GM23338 (cell line): ENCODE results near the gene ITPR3. TPM values are rescaled to one million over a fixed set of nuclear protein-coding genes. Genes with fewer than 3 reads are reported as not detected.

Experiments
- ATAC-seq: fragments of 200-7000 bp; cut with Tn5 transposase; 3 replicates; pipeline ENCODE4 v1.9.1; 2020
- DNase-seq: peaks from one replicate; pipeline ENCODE4 v3.0.0-alpha.2; 2015; ENCODE audit warnings: low spot score
- H2AFZ ChIP-seq: fragments of 200-600 bp; sonication (generic); 2 replicates; pipeline ENCODE4 v1.8.0; 2016; ENCODE audit warnings: antibody characterized with exemption, mild to moderate bottlenecking, moderate library complexity
- H3F3A ChIP-seq: fragments of 200-600 bp; sonication (generic); replicated peaks from 2 replicates; pipeline ENCODE4 v1.8.0; 2017; ENCODE audit warnings: antibody characterized with exemption, mixed run types, low read depth
- H3K27ac ChIP-seq: fragments of 200-600 bp; sonication (generic); 2 replicates; pipeline ENCODE4 v1.6.1; 2016; ENCODE audit warnings: low read depth
- H3K27me3 ChIP-seq: fragments of 200-600 bp; sonication (generic); 2 replicates; pipeline ENCODE4 v1.8.0; 2016; ENCODE audit warnings: mild to moderate bottlenecking, mixed run types, moderate library complexity; ENCODE audit not compliant: insufficient read depth
- H3K36me3 ChIP-seq: fragments of 200-600 bp; sonication (generic); 2 replicates; pipeline ENCODE4 v1.8.0; 2016; ENCODE audit warnings: mild to moderate bottlenecking; ENCODE audit not compliant: insufficient read depth
- H3K4me1 ChIP-seq: fragments of 200-600 bp; sonication (generic); 2 replicates; pipeline ENCODE4 v1.8.0; 2016; ENCODE audit warnings: mild to moderate bottlenecking, moderate library complexity; ENCODE audit not compliant: insufficient read depth
- H3K4me2 ChIP-seq: fragments of 200-600 bp; sonication (generic); 2 replicates; pipeline ENCODE4 v1.7.1; 2017; ENCODE audit warnings: mixed run types
- H3K4me3 ChIP-seq: fragments of 200-600 bp; sonication (generic); 2 replicates; pipeline ENCODE4 v1.6.1; 2016; ENCODE audit warnings: mixed run types
- H3K79me2 ChIP-seq: fragments of 200-600 bp; sonication (generic); replicated peaks from 2 replicates; pipeline ENCODE4 v1.8.0; 2017; ENCODE audit warnings: mild to moderate bottlenecking; ENCODE audit not compliant: insufficient read depth
- H3K9me2 ChIP-seq: fragments of 200-600 bp; sonication (generic); 2 replicates; pipeline ENCODE4 v1.8.0; 2017; ENCODE audit not compliant: insufficient read depth
- H4K20me1 ChIP-seq: fragments of 200-600 bp; sonication (generic); replicated peaks from 2 replicates; pipeline ENCODE4 v1.8.0; 2017; ENCODE audit warnings: mild to moderate bottlenecking; ENCODE audit not compliant: insufficient read depth
- H3K27ac Mint-ChIP-seq: 2 replicates; pipeline ENCODE4 v1.8.0; 2020; ENCODE audit warnings: inconsistent platforms, mild to moderate bottlenecking, moderate library complexity, mixed read lengths
- H3K27me3 Mint-ChIP-seq: 3 replicates; pipeline ENCODE4 v1.8.0; 2022; ENCODE audit warnings: low read depth, mild to moderate bottlenecking, moderate library complexity, mixed read lengths, inconsistent platforms; ENCODE audit not compliant: insufficient read depth, poor library complexity
- H3K36me3 Mint-ChIP-seq: 3 replicates; pipeline ENCODE4 v1.8.0; 2021; ENCODE audit warnings: low read depth, mild to moderate bottlenecking, inconsistent platforms, moderate library complexity, mixed read lengths
- H3K4me1 Mint-ChIP-seq: 3 replicates; pipeline ENCODE4 v1.8.0; 2020; ENCODE audit warnings: mild to moderate bottlenecking, inconsistent platforms, mixed read lengths
- H3K4me3 Mint-ChIP-seq: 3 replicates; pipeline ENCODE4 v1.8.0; 2021; ENCODE audit warnings: moderate library complexity, mild to moderate bottlenecking, inconsistent platforms, mixed read lengths
- H3K9me3 Mint-ChIP-seq: 3 replicates; pipeline ENCODE4 v1.8.0; 2020; ENCODE audit warnings: moderate library complexity, mild to moderate bottlenecking, inconsistent platforms, mixed read lengths
- EZH2 ChIP-seq: fragments of 200-600 bp; sonication (generic); IDR thresholded peaks from one replicate; pipeline ENCODE4 v1.8.0; 2017; ENCODE audit warnings: antibody characterized with exemption, mild to moderate bottlenecking, low read depth; ENCODE audit not compliant: unreplicated experiment
- EZH2phosphoT487 ChIP-seq: fragments of 200-600 bp; sonication (generic); IDR thresholded peaks from one replicate; pipeline ENCODE4 v1.8.1; 2018; ENCODE audit warnings: antibody characterized with exemption; ENCODE audit not compliant: unreplicated experiment
- NANOG ChIP-seq: IDR thresholded peaks from 2 replicates; pipeline ENCODE4 v1.6.1; 2016; ENCODE audit warnings: antibody characterized with exemption, borderline replicate concordance
- POLR2AphosphoS5 ChIP-seq: IDR thresholded peaks from 2 replicates; pipeline ENCODE4 v1.6.1; 2016; ENCODE audit warnings: antibody characterized with exemption, low read depth
- ZNF114 ChIP-seq: fragments of 250-450 bp; sonication (Bioruptor Pico); IDR thresholded peaks from 2 replicates; pipeline ENCODE4 v1.5.0; 2020; ENCODE audit warnings: mild to moderate bottlenecking, moderate library complexity
- ZNF331 ChIP-seq: fragments of 250-450 bp; sonication (Bioruptor Pico); IDR thresholded peaks from 2 replicates; pipeline ENCODE4 v1.5.0; 2020; ENCODE audit warnings: low read depth, mild to moderate bottlenecking, moderate library complexity
- polyA plus RNA-seq: library from polyadenylated mRNA; unstranded; fragments of >200 nt; fragmentation: Nextera tagmentation; extraction: Ambion mirVana; gene quantifications from 2 replicates; pipeline ENCODE4 v1.2.1, GENCODE V29; 2016
- total RNA-seq: library from RNA; depleted of rRNA; stranded (reverse); fragments of >200 nt; shearing (Covaris generic); gene quantifications from 2 replicates; pipeline ENCODE4 v1.2.3, GENCODE V29; 2014
- TF ChIP-seq, protein P1 (sequence below): fragments of 250-450 bp; sonication (Bioruptor Pico); IDR thresholded peaks from 2 replicates; pipeline ENCODE4 v1.5.0; 2020; ENCODE audit warnings: mild to moderate bottlenecking, moderate library complexity
- TF ChIP-seq, protein P2 (sequence below): IDR thresholded peaks from one replicate; pipeline ENCODE4 v1.6.1; 2018; ENCODE audit warnings: antibody characterized with exemption; ENCODE audit not compliant: unreplicated experiment

Gene ITPR3
- total and polyA plus RNA-seq, 2 experiments from 2014 or later = 7.3 to 31.9 TPM

DNA sequence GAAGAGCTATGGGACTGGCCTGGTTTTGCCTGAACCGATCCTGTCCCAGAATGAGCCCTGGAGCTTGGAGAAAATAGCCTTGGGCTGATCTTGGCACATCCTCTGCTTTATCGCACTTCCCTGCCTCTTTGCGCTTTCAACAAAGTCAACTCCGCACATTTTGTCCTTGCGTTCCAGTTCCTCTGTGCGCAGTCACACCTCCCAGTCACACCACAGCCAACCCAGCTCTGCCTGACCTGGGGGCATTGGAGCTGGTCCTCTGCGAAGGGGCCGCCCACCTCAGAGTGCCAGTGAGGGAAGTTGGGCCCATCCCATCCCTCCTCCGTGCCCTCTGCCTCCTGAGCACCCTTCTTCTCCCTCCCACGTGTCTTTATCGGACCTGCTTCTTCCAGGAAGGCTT, 107.3 kb downstream of the ITPR3 start:
- H3K27ac ChIP-seq = no peak overlapping the region
- no peaks in the 10 kb centered on the region for H3F3A ChIP-seq
- ATAC-seq (no peak), DNase-seq (no peak)
- H3K27me3 ChIP-seq = no peaks in the 10 kb centered on the region
- no peak overlapping the region for H3K4me3 Mint-ChIP-seq
- H3K4me1 ChIP-seq = no peaks in the 10 kb centered on the region
- H3K9me3 Mint-ChIP-seq = no peaks in the 10 kb centered on the region
- no peak overlapping the region for H3K4me2 ChIP-seq
- H3K4me1 Mint-ChIP-seq = peaks cover 23% of the 10 kb centered on the region
- no peaks in the 10 kb centered on the region for H3K9me2 ChIP-seq
- no peaks in the 10 kb centered on the region for H3K79me2 ChIP-seq
- H3K36me3 ChIP-seq = no peaks in the 10 kb centered on the region
- no peak overlapping the region for H3K27ac Mint-ChIP-seq
- H3K27me3 Mint-ChIP-seq = peaks cover 12% of the 10 kb centered on the region
- H4K20me1 ChIP-seq = no peaks in the 10 kb centered on the region
- TF ChIP-seq NANOG (no peak), EZH2phosphoT487 (no peak), ZNF331 (CRISPR knock-in tag) (no peak), EZH2 (no peak), ZNF114 (CRISPR knock-in tag) (no peak), POLR2AphosphoS5 (no peak)
- TF ChIP-seq, protein P1, sequence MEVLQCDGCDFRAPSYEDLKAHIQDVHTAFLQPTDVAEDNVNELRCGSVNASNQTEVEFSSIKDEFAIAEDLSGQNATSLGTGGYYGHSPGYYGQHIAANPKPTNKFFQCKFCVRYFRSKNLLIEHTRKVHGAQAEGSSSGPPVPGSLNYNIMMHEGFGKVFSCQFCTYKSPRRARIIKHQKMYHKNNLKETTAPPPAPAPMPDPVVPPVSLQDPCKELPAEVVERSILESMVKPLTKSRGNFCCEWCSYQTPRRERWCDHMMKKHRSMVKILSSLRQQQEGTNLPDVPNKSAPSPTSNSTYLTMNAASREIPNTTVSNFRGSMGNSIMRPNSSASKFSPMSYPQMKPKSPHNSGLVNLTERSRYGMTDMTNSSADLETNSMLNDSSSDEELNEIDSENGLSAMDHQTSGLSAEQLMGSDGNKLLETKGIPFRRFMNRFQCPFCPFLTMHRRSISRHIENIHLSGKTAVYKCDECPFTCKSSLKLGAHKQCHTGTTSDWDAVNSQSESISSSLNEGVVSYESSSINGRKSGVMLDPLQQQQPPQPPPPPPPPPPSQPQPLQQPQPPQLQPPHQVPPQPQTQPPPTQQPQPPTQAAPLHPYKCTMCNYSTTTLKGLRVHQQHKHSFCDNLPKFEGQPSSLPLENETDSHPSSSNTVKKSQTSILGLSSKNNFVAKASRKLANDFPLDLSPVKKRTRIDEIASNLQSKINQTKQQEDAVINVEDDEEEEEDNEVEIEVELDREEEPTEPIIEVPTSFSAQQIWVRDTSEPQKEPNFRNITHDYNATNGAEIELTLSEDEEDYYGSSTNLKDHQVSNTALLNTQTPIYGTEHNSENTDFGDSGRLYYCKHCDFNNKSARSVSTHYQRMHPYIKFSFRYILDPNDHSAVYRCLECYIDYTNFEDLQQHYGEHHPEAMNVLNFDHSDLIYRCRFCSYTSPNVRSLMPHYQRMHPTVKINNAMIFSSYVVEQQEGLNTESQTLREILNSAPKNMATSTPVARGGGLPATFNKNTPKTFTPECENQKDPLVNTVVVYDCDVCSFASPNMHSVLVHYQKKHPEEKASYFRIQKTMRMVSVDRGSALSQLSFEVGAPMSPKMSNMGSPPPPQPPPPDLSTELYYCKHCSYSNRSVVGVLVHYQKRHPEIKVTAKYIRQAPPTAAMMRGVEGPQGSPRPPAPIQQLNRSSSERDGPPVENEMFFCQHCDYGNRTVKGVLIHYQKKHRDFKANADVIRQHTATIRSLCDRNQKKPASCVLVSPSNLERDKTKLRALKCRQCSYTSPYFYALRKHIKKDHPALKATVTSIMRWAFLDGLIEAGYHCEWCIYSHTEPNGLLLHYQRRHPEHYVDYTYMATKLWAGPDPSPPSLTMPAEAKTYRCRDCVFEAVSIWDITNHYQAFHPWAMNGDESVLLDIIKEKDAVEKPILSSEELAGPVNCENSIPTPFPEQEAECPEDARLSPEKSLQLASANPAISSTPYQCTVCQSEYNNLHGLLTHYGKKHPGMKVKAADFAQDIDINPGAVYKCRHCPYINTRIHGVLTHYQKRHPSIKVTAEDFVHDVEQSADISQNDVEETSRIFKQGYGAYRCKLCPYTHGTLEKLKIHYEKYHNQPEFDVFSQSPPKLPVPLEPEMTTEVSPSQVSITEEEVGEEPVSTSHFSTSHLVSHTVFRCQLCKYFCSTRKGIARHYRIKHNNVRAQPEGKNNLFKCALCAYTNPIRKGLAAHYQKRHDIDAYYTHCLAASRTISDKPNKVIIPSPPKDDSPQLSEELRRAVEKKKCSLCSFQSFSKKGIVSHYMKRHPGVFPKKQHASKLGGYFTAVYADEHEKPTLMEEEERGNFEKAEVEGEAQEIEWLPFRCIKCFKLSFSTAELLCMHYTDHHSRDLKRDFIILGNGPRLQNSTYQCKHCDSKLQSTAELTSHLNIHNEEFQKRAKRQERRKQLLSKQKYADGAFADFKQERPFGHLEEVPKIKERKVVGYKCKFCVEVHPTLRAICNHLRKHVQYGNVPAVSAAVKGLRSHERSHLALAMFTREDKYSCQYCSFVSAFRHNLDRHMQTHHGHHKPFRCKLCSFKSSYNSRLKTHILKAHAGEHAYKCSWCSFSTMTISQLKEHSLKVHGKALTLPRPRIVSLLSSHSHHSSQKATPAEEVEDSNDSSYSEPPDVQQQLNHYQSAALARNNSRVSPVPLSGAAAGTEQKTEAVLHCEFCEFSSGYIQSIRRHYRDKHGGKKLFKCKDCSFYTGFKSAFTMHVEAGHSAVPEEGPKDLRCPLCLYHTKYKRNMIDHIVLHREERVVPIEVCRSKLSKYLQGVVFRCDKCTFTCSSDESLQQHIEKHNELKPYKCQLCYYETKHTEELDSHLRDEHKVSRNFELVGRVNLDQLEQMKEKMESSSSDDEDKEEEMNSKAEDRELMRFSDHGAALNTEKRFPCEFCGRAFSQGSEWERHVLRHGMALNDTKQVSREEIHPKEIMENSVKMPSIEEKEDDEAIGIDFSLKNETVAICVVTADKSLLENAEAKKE (CRISPR knock-in tag) = no peak
- TF ChIP-seq, protein P2, sequence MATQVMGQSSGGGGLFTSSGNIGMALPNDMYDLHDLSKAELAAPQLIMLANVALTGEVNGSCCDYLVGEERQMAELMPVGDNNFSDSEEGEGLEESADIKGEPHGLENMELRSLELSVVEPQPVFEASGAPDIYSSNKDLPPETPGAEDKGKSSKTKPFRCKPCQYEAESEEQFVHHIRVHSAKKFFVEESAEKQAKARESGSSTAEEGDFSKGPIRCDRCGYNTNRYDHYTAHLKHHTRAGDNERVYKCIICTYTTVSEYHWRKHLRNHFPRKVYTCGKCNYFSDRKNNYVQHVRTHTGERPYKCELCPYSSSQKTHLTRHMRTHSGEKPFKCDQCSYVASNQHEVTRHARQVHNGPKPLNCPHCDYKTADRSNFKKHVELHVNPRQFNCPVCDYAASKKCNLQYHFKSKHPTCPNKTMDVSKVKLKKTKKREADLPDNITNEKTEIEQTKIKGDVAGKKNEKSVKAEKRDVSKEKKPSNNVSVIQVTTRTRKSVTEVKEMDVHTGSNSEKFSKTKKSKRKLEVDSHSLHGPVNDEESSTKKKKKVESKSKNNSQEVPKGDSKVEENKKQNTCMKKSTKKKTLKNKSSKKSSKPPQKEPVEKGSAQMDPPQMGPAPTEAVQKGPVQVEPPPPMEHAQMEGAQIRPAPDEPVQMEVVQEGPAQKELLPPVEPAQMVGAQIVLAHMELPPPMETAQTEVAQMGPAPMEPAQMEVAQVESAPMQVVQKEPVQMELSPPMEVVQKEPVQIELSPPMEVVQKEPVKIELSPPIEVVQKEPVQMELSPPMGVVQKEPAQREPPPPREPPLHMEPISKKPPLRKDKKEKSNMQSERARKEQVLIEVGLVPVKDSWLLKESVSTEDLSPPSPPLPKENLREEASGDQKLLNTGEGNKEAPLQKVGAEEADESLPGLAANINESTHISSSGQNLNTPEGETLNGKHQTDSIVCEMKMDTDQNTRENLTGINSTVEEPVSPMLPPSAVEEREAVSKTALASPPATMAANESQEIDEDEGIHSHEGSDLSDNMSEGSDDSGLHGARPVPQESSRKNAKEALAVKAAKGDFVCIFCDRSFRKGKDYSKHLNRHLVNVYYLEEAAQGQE = no peak
- H3K36me3 Mint-ChIP-seq = no peaks in the 10 kb centered on the region
- no peak overlapping the region for H3K4me3 ChIP-seq
- no peak overlapping the region for H2AFZ ChIP-seq
